Body of pancreas (tissue), 4 donors: ENCODE measurements around the gene MPP1. TPM values are rescaled to one million over a fixed set of nuclear protein-coding genes. Genes with fewer than 3 reads are reported as not detected.

Experiments used
- ATAC-seq: fragments of 150-250 bp; one replicate; pipeline ENCODE4 v1.9.1; 2016
- DNase-seq, 4 donors: peaks; one replicate each; pipeline ENCODE4 v3.0.0-alpha.2; 2019
- H3K27ac ChIP-seq, 4 donors: fragments of 200-600 bp; sonication (generic); 1 replicate in 3 of 4; 2 replicates in 1 of 4; pipeline versions ENCODE4 v1.5.1 to v1.6.1; 2016 to 2019; ENCODE audit warnings: mild to moderate bottlenecking in 1 of 4, mixed read lengths in 1 of 4, moderate library complexity in 1 of 4
- H3K27me3 ChIP-seq, 2 donors: fragments of 200-600 bp; sonication (generic); one replicate each; pipeline ENCODE4 v1.6.0; 2016; ENCODE audit warnings: mild to moderate bottlenecking in 1 of 2
- H3K36me3 ChIP-seq, 2 donors: fragments of 200-600 bp; sonication (generic); replicated peaks in 1 of 2; 2 replicates each; pipeline ENCODE4 v1.5.1; 2016; ENCODE audit warnings: low read depth in 2 of 2; ENCODE audit not compliant: insufficient read depth in 1 of 2
- H3K4me1 ChIP-seq: fragments of 200-600 bp; sonication (generic); one replicate; pipeline ENCODE4 v1.6.0; 2016
- H3K4me3 ChIP-seq, 2 donors: fragments of 200-600 bp; sonication (generic); 1 replicate in 1 of 2; 2 replicates in 1 of 2; pipeline ENCODE4 v1.5.1; 2016 to 2019
- H3K9me3 ChIP-seq, 3 donors: fragments of 200-600 bp; sonication (generic); 1 replicate in 2 of 3; 2 replicates in 1 of 3; pipeline ENCODE4 v1.5.1; 2016
- CTCF ChIP-seq, 7 experiments: fragments of 450-650 bp in 4 of 7; fragments of 200-600 bp in 3 of 7; sonication (generic) in 3 of 7; IDR thresholded peaks; one replicate each; pipeline ENCODE4 v1.5.1; 2016 to 2019; ENCODE audit warnings: antibody characterized with exemption in 7 of 7
- POLR2A ChIP-seq, 3 donors: fragments of 450-650 bp; IDR thresholded peaks; one replicate each; pipeline ENCODE4 v1.6.1; 2016; ENCODE audit warnings: antibody characterized with exemption in 3 of 3, mild to moderate bottlenecking in 2 of 3
- WGBS, 2 donors: methylation state at CpG; one replicate each; pipeline ENCODE4 v1.1.5; 2017; 5-methylcytosine and 5-hydroxymethylcytosine counted together
- intact Hi-C: fragments of 100-400 bp; cut with DNase I; formaldehyde crosslinking; loops from one replicate; pipeline ENCODE4 v1.15.1; 2023
- total RNA-seq, 2 donors: library from RNA; depleted of rRNA; stranded (reverse); fragments of >200 nt; gene quantifications; one replicate each; pipeline ENCODE4 v1.1.0, GENCODE V29; 2016

MPP1 gene
- total RNA-seq, 2 donors from 2014 or later: 24.9 to 31.6 TPM

DNA sequence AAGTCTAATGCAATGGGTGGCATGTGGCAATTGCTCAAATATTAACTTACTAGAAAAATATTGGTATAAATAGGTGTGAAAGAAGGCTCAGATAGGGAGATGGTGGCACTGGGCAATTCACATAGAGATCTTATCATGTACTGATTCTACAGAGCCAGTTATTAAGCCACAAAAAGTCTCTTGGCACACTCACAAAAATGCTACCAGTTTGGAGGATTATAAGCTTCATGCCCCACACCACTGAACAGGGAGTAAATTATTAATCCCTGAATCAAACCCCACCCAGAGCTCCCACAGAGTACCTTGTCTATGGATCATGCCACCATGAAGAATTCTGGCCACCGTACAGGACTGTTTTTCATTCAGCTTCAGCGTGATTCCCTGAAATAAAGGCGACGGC lies 13.8 kb downstream of the MPP1 start:
- H3K27me3 ChIP-seq: no peaks in the 10 kb centered on the region
- peak overlapping the region in 2 of 4 donors; percentile 62 to 63 for H3K27ac ChIP-seq
- DNase-seq (peak in 2 of 4 donors; percentile 20 to 34), ATAC-seq (peak; percentile 80)
- no peak for TF ChIP-seq CTCF (IDR thresholded peaks at IDR 0.05)
- TF ChIP-seq POLR2A (IDR thresholded peaks at IDR 0.05): no peak
- no peak overlapping the region for H3K4me3 ChIP-seq
- 66 to 71% methylated on average over 4 of the region's 4 CpGs for WGBS, 2 donors
- H3K36me3 ChIP-seq: no peaks in the 10 kb centered on the region
- H3K9me3 ChIP-seq: no peaks in the 10 kb centered on the region
- intact Hi-C loops: no loop called here
- H3K4me1 ChIP-seq: peaks cover 23% of the 10 kb centered on the region

GRCh38 chrX:154785716-154786115 lies 19.6 kb downstream of the MPP1 start:
- peaks cover 6% of the 10 kb centered on the region for H3K4me1 ChIP-seq
- H3K36me3 ChIP-seq: no peaks in the 10 kb centered on the region
- H3K27ac ChIP-seq: no peak overlapping the region
- H3K27me3 ChIP-seq: no peaks in the 10 kb centered on the region
- H3K4me3 ChIP-seq: no peak overlapping the region
- intact Hi-C loops: no loop called here
- WGBS, 2 donors: 46 to 57% methylated on average over 5 to 6 of the region's 6 CpGs
- peak; percentile 30 for ATAC-seq
- no peak for TF ChIP-seq POLR2A (IDR thresholded peaks at IDR 0.05)
- TF ChIP-seq CTCF (IDR thresholded peaks at IDR 0.05): no peak
- DNase-seq: no peak
- no peaks in the 10 kb centered on the region for H3K9me3 ChIP-seq

DNA sequence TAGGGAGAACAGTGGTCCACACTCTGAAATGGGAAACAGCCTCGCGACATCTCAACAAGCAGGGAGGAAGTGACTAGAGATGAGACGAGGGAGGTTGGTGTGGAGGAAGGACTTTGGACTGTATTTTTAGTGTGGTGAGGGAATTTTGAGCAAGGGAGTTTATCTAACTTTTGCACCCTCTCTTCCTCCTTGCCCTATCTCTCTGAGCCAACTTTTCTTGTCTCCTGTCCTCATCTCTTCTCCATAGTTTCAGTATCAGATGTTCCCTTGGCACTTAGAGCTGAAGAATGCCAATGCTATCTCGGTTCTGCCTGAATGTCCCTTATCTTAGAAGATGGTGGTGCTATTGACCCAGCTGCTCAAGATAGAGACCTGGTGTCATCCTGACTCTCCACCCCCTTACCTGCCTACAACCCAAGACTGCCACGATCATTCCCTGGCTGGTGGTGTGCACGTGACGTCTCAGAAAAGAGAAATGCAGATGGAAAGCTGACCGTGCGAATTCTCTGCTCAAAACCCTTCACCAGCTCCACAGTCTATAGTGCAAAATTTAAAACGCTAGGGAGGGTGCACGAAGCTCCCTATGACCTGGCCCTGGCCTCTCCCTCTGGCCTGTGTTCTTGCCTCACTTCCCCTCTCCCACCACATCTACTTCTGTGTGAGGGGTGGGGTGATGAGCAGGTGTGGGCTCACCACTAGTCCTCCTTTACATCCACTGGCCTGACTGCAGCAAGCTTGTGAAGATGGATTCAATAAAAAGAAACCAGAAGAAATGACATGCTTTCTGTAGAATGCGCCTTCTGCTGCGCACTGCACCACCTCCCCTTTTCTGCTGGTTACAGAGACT lies 20.9 kb downstream of the MPP1 start:
- intact Hi-C loops: no loop called here
- H3K4me3 ChIP-seq: no peak overlapping the region
- DNase-seq: no peak
- H3K4me1 ChIP-seq: peaks cover 6% of the 10 kb centered on the region
- ATAC-seq: no peak
- H3K9me3 ChIP-seq: no peaks in the 10 kb centered on the region
- H3K27ac ChIP-seq: no peak overlapping the region
- H3K36me3 ChIP-seq: no peaks in the 10 kb centered on the region
- 73 to 91% methylated on average over 13 of the region's 13 CpGs for WGBS, 2 donors
- H3K27me3 ChIP-seq: no peaks in the 10 kb centered on the region
- TF ChIP-seq POLR2A (IDR thresholded peaks at IDR 0.05): no peak
- TF ChIP-seq CTCF (IDR thresholded peaks at IDR 0.05): no peak

- no peaks in the 10 kb centered on the region for H3K27me3 ChIP-seq
- no peaks in the 10 kb centered on the region for H3K36me3 ChIP-seq
- ATAC-seq (no peak), DNase-seq (no peak)
- WGBS, 2 donors: 92 to 94% methylated on average over 4 to 5 of the region's 9 CpGs
- no peak for TF ChIP-seq CTCF (IDR thresholded peaks at IDR 0.05)
- TF ChIP-seq POLR2A (IDR thresholded peaks at IDR 0.05): no peak
- H3K9me3 ChIP-seq: no peaks in the 10 kb centered on the region
- H3K4me1 ChIP-seq: peaks cover 2% of the 10 kb centered on the region
- H3K4me3 ChIP-seq: no peak overlapping the region
- intact Hi-C loops: no loop called here
- H3K27ac ChIP-seq: no peak overlapping the region
Observed at GRCh38 chrX:154780968-154781367, 24.3 kb downstream of the MPP1 start.

DNA sequence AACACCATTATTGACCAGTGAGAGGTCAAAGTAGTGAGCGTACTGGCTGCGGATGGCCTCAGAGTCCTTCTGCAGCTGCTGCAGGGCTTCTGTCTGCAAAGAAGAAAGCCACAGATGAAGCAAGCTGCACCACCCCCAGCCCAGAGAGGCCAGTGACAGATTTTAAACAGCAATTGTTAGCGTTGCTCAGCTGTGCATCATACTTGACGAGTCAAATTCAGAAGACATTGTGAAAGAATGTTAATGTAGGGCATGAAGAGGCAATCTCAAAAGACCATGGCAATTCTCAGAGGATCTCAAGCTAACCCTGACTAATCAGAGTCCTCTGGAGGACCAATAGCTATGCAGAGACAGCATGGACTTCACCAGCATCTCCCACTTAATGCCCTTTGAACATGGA lies 26.0 kb downstream of the MPP1 start:
- intact Hi-C loops: no loop called here
- 83 to 85% methylated on average over 2 to 4 of the region's 4 CpGs for WGBS, 2 donors
- peaks cover 0 to 4% of the 10 kb centered on the region in 2 donors for H3K36me3 ChIP-seq
- ATAC-seq (no peak), DNase-seq (no peak)
- TF ChIP-seq CTCF (IDR thresholded peaks at IDR 0.05) (no peak), POLR2A (IDR thresholded peaks at IDR 0.05) (no peak)
- no peak overlapping the region for H3K4me3 ChIP-seq
- H3K9me3 ChIP-seq: no peaks in the 10 kb centered on the region
- H3K4me1 ChIP-seq: no peaks in the 10 kb centered on the region
- no peaks in the 10 kb centered on the region for H3K27me3 ChIP-seq
- no peak overlapping the region for H3K27ac ChIP-seq
